PC-9 (cell line): ENCODE measurements around the gene C10orf67. TPM values are rescaled to one million over a fixed set of nuclear protein-coding genes. Genes with fewer than 3 reads are reported as not detected.
"Not testable (repeated sequence)": the region's sequence is repeated elsewhere in the genome, so short reads cannot be mapped to it uniquely, and the experiment has no call there.

Experiments used
- BruUV-seq: library from RNA; stranded (reverse); fragments of 400-500 nt; replicated peaks from 2 replicates; lab custom pipeline; 2021; lab: Mats Ljungman, UMichigan
- CTCF ChIA-PET: fragments of 300-600 bp; sonication (Branson Sonifier 250); formaldehyde crosslinking; loops from one replicate; lab custom pipeline; 2022; ENCODE audit warnings: antibody characterized with exemption; lab: Charles Lee
- POLR2A ChIA-PET: fragments of 300-600 bp; sonication (Branson Sonifier 250); formaldehyde crosslinking; loops from one replicate; lab custom pipeline; 2022; ENCODE audit warnings: antibody characterized with exemption; ENCODE audit not compliant: unreplicated experiment; lab: Charles Lee
- DNase-seq, 2 experiments: peaks; one replicate each; pipeline versions ENCODE4 v3.0.0 to v3.0.0-alpha.2; 2015 to 2022; ENCODE audit warnings: mixed read lengths in 1 of 2
- H2AFZ ChIP-seq: fragments of 200-600 bp; sonication (generic); 2 replicates; pipeline ENCODE4 v1.8.1; 2017; ENCODE audit warnings: antibody characterized with exemption
- H3F3A ChIP-seq: fragments of 200-600 bp; sonication (generic); 2 replicates; pipeline ENCODE4 v1.8.1; 2017; ENCODE audit warnings: antibody characterized with exemption, mild to moderate bottlenecking, low read depth; ENCODE audit not compliant: insufficient read depth
- H3K27ac ChIP-seq: fragments of 200-600 bp; sonication (generic); 2 replicates; pipeline ENCODE4 v1.6.1; 2016; ENCODE audit warnings: mixed run types
- H3K27me3 ChIP-seq: fragments of 200-600 bp; sonication (generic); 2 replicates; pipeline ENCODE4 v1.6.1; 2016; ENCODE audit warnings: low read depth, mixed run types; ENCODE audit not compliant: insufficient read depth
- H3K36me3 ChIP-seq: fragments of 200-600 bp; sonication (generic); 2 replicates; pipeline ENCODE4 v1.6.1; 2016; ENCODE audit warnings: low read depth, mixed run types
- H3K4me1 ChIP-seq: fragments of 200-600 bp; sonication (generic); replicated peaks from 2 replicates; pipeline ENCODE4 v1.6.1; 2016; ENCODE audit warnings: mixed run types; ENCODE audit not compliant: insufficient read depth
- H3K4me2 ChIP-seq: fragments of 200-600 bp; sonication (generic); 2 replicates; pipeline ENCODE4 v1.6.1; 2017; ENCODE audit warnings: mixed run types
- H3K4me3 ChIP-seq: fragments of 200-600 bp; sonication (generic); 2 replicates; pipeline ENCODE4 v1.6.1; 2016; ENCODE audit warnings: mixed run types
- H3K79me2 ChIP-seq: fragments of 200-600 bp; sonication (generic); 2 replicates; pipeline ENCODE4 v1.6.1; 2017; ENCODE audit warnings: low read depth, mixed run types
- H3K9me2 ChIP-seq: fragments of 200-600 bp; sonication (generic); 2 replicates; pipeline ENCODE4 v1.8.1; 2017; ENCODE audit warnings: mild to moderate bottlenecking; ENCODE audit not compliant: insufficient read depth
- H3K9me3 ChIP-seq: fragments of 200-600 bp; sonication (generic); 2 replicates; pipeline ENCODE4 v1.8.1; 2016; ENCODE audit warnings: low read depth; ENCODE audit not compliant: insufficient read depth
- H4K20me1 ChIP-seq: fragments of 200-600 bp; sonication (generic); 2 replicates; pipeline ENCODE4 v1.8.1; 2017; ENCODE audit not compliant: insufficient read depth
- EZH2 ChIP-seq: fragments of 200-600 bp; sonication (generic); IDR thresholded peaks from 2 replicates; pipeline ENCODE4 v1.8.0; 2017; ENCODE audit warnings: antibody characterized with exemption, low read depth
- intact Hi-C: fragments of 100-400 bp; cut with micrococcal nuclease; formaldehyde crosslinking; loops from one replicate; pipeline ENCODE4 v1.10.0; 2022; ENCODE audit not compliant: unreplicated experiment
- total RNA-seq: library from RNA; stranded (reverse); gene quantifications from 2 replicates; pipeline ENCODE4 v1.2.3, GENCODE V29; 2021
- TF ChIP-seq, protein P1 (sequence below): fragments of 200-600 bp; sonication (generic); conservative IDR thresholded peaks from 2 replicates; pipeline ENCODE4 v1.6.1; 2017; ENCODE audit warnings: mixed run types, antibody characterized with exemption, mild to moderate bottlenecking, moderate library complexity

C10orf67 gene
- total RNA-seq, 1 experiment from 2014 or later = 1.2 TPM

GRCh38 chr10:23275355-23275754 is 69.2 kb downstream of the C10orf67 start:
- ChIA-PET POLR2A (no interaction called here), CTCF (no interaction called here)
- no peak for DNase-seq
- no TSS peak for BruUV-seq
- intact Hi-C loops = no loop called here
- Histone ChIP-seq H3K79me2 (no peaks in the 10 kb centered on the region), H3K4me1 (no peaks in the 10 kb centered on the region), H3K4me3 (no peak overlapping the region), H3K9me2 (no peaks in the 10 kb centered on the region), H3K36me3 (no peaks in the 10 kb centered on the region), H3F3A (no peaks in the 10 kb centered on the region), H4K20me1 (no peaks in the 10 kb centered on the region), H3K27me3 (no peaks in the 10 kb centered on the region), H3K27ac (no peak overlapping the region), H2AFZ (no peak overlapping the region), H3K9me3 (no peaks in the 10 kb centered on the region), H3K4me2 (no peak overlapping the region)
- TF ChIP-seq, protein P1, sequence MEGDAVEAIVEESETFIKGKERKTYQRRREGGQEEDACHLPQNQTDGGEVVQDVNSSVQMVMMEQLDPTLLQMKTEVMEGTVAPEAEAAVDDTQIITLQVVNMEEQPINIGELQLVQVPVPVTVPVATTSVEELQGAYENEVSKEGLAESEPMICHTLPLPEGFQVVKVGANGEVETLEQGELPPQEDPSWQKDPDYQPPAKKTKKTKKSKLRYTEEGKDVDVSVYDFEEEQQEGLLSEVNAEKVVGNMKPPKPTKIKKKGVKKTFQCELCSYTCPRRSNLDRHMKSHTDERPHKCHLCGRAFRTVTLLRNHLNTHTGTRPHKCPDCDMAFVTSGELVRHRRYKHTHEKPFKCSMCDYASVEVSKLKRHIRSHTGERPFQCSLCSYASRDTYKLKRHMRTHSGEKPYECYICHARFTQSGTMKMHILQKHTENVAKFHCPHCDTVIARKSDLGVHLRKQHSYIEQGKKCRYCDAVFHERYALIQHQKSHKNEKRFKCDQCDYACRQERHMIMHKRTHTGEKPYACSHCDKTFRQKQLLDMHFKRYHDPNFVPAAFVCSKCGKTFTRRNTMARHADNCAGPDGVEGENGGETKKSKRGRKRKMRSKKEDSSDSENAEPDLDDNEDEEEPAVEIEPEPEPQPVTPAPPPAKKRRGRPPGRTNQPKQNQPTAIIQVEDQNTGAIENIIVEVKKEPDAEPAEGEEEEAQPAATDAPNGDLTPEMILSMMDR = no peak
- no peak for TF ChIP-seq EZH2

DNA sequence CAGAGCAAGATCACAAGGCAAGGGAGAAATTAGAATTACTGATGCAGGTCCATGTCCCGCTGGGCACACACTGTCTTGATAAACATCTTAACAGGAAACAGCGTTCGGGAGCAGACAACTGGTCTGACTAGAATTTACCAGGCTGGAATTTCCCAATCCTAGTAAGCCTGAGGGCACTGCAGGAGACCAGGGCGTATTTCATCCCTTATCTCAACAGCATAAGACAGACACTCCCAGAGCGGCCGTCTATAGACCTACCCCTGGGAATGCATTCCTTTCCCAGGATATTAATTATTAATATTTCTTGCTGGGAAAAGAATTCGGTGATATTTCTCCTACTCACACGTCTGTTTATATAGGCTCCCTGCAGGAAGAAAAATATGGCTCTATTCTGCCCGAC is 70.4 kb downstream of the C10orf67 start:
- H3K36me3 ChIP-seq, intact Hi-C loops, H3K4me1 ChIP-seq, H3K79me2 ChIP-seq, DNase-seq, POLR2A ChIA-PET, H3K4me3 ChIP-seq, H2AFZ ChIP-seq, H3K27ac ChIP-seq, CTCF ChIA-PET, H3F3A ChIP-seq, H3K4me2 ChIP-seq, H3K27me3 ChIP-seq, H4K20me1 ChIP-seq, H3K9me2 ChIP-seq, BruUV-seq, H3K9me3 ChIP-seq: not testable (repeated sequence)

DNA sequence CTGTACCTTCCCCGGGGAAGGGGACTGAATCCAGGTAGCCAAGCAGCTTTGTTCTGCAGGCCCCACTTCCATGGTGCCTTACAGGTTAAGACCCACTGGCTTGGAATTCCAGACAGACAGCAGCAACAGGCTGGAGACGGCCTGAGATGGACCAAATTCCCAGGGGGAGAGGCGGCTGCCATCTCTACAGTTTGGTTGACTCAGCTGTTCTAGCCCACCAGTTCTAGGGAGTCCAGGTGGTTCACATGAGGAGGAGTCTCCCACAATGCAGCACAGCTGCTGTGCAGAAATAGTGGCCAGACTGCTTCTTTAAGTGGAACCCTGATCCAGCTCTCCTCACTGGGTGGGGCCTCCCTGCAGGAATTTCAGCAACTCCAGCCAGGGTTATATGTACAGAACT is 74.1 kb downstream of the C10orf67 start:
- Histone ChIP-seq H3F3A (no peaks in the 10 kb centered on the region), H3K27me3 (no peaks in the 10 kb centered on the region), H3K4me2 (no peak overlapping the region), H3K79me2 (no peaks in the 10 kb centered on the region), H3K36me3 (no peaks in the 10 kb centered on the region), H4K20me1 (no peaks in the 10 kb centered on the region), H3K4me1 (no peaks in the 10 kb centered on the region), H2AFZ (no peak overlapping the region), H3K27ac (no peak overlapping the region), H3K9me3 (no peaks in the 10 kb centered on the region), H3K9me2 (no peaks in the 10 kb centered on the region), H3K4me3 (no peak overlapping the region)
- no peak for DNase-seq
- TF ChIP-seq, protein P1 = no peak
- no peak for TF ChIP-seq EZH2
- POLR2A ChIA-PET = no interaction called here
- CTCF ChIA-PET = no interaction called here
- no TSS peak for BruUV-seq
- intact Hi-C loops = no loop called here

- H3K9me3 ChIP-seq = no peaks in the 10 kb centered on the region
- no peaks in the 10 kb centered on the region for H3K79me2 ChIP-seq
- BruUV-seq = no TSS peak
- H2AFZ ChIP-seq = no peak overlapping the region
- no peak for DNase-seq
- intact Hi-C loops = no loop called here
- no peak overlapping the region for H3K4me2 ChIP-seq
- no peaks in the 10 kb centered on the region for H3F3A ChIP-seq
- H3K27ac ChIP-seq = no peak overlapping the region
- ChIA-PET POLR2A (no interaction called here), CTCF (no interaction called here)
- H3K4me1 ChIP-seq = no peaks in the 10 kb centered on the region
- no peak overlapping the region for H3K4me3 ChIP-seq
- no peaks in the 10 kb centered on the region for H4K20me1 ChIP-seq
- H3K27me3 ChIP-seq = no peaks in the 10 kb centered on the region
- TF ChIP-seq, protein P1 = no peak
- no peak for TF ChIP-seq EZH2
- no peaks in the 10 kb centered on the region for H3K9me2 ChIP-seq
- no peaks in the 10 kb centered on the region for H3K36me3 ChIP-seq
Observed at GRCh38 chr10:23263441-23264164, 81.0 kb downstream of the C10orf67 start.
